ENCODE results near the gene CLDN9.

CLDN9 gene

GRCh38 chr16:2996298-2996697 is 16.4 kb upstream of the CLDN9 start:
- DNase-seq (ENCODE audit: low spot score) = no peak

GRCh38 chr16:2999929-3000328 is 12.8 kb upstream of the CLDN9 start:
- no peak for DNase-seq (ENCODE audit: low spot score)

GRCh38 chr16:3000540-3000939 is 12.2 kb upstream of the CLDN9 start:
- DNase-seq (ENCODE audit: low spot score) = no peak

- DNase-seq (ENCODE audit: low spot score) = no peak
Observed at GRCh38 chr16:3001316-3001715, 11.4 kb upstream of the CLDN9 start.

- peak; percentile 100 for DNase-seq (ENCODE audit: low spot score)
Observed at GRCh38 chr16:3003582-3004270, 9.0 kb upstream of the CLDN9 start.

- DNase-seq (ENCODE audit: low spot score) = peak; percentile 23
Observed at GRCh38 chr16:3004319-3004718, 8.4 kb upstream of the CLDN9 start.

- DNase-seq (ENCODE audit: low spot score) = peak; percentile 24
Observed at GRCh38 chr16:3004781-3005284, 7.9 kb upstream of the CLDN9 start.

- no peak for DNase-seq (ENCODE audit: low spot score)
Observed at GRCh38 chr16:3007059-3007956, 5.4 kb upstream of the CLDN9 start.

GRCh38 chr16:3007957-3008689 is 4.6 kb upstream of the CLDN9 start:
- no peak for DNase-seq (ENCODE audit: low spot score)

GRCh38 chr16:3008690-3009037 is 4.1 kb upstream of the CLDN9 start:
- no peak for DNase-seq (ENCODE audit: low spot score)

- no peak for DNase-seq (ENCODE audit: low spot score)
Observed at GRCh38 chr16:3009568-3010390, 2.9 kb upstream of the CLDN9 start.

GRCh38 chr16:3010510-3010909 is 2.2 kb upstream of the CLDN9 start:
- DNase-seq (ENCODE audit: low spot score) = no peak

- DNase-seq (ENCODE audit: low spot score) = no peak
Observed at GRCh38 chr16:3012246-3012645, 477 bp upstream of the CLDN9 start.

- DNase-seq (ENCODE audit: low spot score) = no peak
Observed at GRCh38 chr16:3013491-3013951, 798 bp downstream of the CLDN9 start.

- DNase-seq (ENCODE audit: low spot score) = no peak
Observed at GRCh38 chr16:3013998-3014690, 1.4 kb downstream of the CLDN9 start.

- no peak for DNase-seq (ENCODE audit: low spot score)
Observed at GRCh38 chr16:3014971-3015370, 2.2 kb downstream of the CLDN9 start.

- DNase-seq (ENCODE audit: low spot score) = peak; percentile 33
Observed at GRCh38 chr16:3015865-3016521, 3.3 kb downstream of the CLDN9 start.

GRCh38 chr16:3017344-3017743 is 4.6 kb downstream of the CLDN9 start:
- no peak for DNase-seq (ENCODE audit: low spot score)

- DNase-seq (ENCODE audit: low spot score) = peak; percentile 9
Observed at GRCh38 chr16:3017794-3018506, 5.2 kb downstream of the CLDN9 start, which contains the start of gene CLDN6. CLDN6 (minus strand) TSS chr16:3018183; CDS start chr16:3016021, 2,162 bp downstream.

All from hematopoietic multipotent progenitor cell treated with erythropoietin and hydrocortisone succinate and interleukin-3 and kit ligand, for 15 days (in vitro differentiated cells).